Head of caudate nucleus (tissue), 42 donors: ENCODE measurements around the gene IQSEC3.
"Not testable (repeated sequence)": the region's sequence is repeated elsewhere in the genome, so short reads cannot be mapped to it uniquely, and the experiment has no call there.

Source experiments
- DNase-seq, 42 donors: peaks; one replicate each; pipeline versions ENCODE4 v3.0.0 to v3.0.0-alpha.2; 2020 to 2021; ENCODE audit warnings: mixed read lengths in 7 of 42
- intact Hi-C: fragments of 100-400 bp; cut with DNase I; formaldehyde crosslinking; loops from one replicate; pipeline ENCODE4 v1.15.0; 2022

The IQSEC3 gene

DNA sequence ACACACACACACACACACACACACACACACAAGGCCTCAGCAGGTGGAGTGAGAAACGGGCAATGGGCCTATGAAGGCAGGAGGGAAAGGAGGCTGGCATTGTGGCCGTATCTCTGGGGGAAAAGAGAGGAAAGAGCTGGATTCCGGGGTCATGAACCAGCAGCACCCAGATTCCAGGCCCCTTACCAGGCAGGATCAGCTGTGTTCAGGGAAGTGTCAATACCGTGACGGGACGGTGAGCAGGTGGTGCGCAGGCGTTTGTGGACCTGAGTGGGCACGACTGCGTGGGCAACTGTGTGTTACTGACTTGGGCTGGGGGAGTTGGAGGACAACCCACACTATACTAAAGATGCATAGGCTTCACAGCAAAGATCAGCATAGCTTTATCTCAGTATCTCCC is 9.5 kb downstream of the IQSEC3 start:
- intact Hi-C loops = not testable (repeated sequence)

DNA sequence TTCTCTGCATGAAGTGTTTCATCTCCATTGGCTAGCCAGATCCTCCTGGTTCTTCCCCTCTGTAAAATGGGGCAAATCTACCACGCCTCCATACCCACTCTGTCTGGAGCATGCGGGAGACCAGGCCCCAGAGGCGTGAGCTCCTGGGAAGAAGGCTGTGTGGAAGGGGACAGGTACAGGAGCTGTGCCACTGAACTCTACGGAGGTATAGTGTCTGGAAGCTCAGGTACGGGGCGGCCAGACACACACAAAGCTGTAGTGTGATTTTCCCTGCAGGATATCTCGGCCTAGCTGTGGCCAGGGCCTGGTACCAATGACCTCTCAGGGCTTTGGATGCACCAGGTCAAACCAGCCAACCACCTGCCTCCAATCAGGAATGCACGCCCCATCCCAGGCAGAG is 10.0 kb downstream of the IQSEC3 start:
- intact Hi-C loops = not testable (repeated sequence)
- peak in 1 of 42 donors; percentile 3 for DNase-seq

More for the DNA sequence above, 9.5 kb downstream of the IQSEC3 start:
- peak in 1 of 42 donors; percentile 15 for DNase-seq

DNA sequence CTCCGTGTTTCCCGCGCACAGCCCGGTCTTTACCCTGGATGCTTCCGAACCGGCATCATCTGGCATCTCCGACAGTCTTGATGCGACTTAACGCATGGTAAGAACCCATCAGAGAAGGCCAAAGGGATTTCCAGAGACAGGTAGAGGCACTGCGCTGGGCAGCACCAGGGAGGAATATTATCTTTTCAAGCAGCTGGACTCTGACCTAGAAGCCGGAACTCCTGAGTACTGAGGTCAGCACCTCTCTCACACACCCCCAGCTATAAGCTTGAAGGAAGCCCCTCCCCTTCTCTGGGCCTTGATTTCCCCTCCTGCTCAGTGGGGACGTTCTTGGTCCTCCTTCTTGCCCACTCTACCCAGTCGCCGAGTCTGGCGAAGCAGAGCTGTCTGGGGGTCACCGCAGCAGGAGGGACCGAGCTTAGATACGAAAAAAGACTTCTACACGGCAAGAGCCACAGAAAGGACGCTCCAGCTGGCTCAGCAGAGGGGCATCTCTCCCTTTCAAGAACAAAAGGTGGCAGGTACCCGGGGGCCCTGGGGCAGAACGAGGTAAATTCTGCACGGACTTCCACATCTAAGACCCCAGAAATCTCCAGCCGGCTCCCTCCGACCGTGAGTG is 10.6 kb downstream of the IQSEC3 start:
- intact Hi-C loops = not testable (repeated sequence)
- peak in 1 of 42 donors; percentile 9 for DNase-seq

DNA sequence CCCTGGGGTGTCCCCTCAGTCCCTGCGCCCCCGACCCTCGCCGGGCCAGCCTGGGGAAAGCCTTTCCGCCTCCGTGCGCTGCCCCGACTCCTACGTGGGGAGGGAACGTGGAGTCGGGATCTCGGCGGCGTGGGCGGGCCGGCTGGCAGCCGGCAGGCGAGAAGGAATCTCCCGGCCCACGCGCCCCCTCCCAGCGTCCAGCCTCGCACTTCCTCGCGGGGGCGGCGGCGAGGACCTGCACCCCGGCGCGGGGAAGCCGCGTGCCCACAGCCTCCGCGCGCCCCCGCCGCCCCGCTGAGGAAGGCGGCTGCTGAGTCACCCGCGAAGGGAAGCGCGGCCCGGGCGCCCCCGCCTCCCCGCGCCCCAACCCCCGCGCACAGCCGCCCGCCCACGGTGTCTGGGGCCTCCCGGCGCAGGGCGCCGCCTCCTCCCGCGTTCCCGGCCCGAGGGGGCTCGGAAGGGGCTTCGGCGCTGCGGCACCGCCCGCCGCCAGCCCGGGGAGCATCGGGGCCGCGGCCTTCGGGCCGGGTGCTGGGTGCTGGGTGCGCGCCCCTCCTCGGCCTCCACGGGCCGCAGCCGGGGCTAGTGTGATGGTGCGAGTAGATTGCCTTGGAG is 11.3 kb downstream of the IQSEC3 start:
- intact Hi-C loops = not testable (repeated sequence)
- DNase-seq = peak in 5 of 42 donors; percentile 15 to 55 (median 25)

- DNase-seq = peak in 1 of 42 donors; percentile 6
- intact Hi-C loops = no loop called here
These were observed 12.4 kb downstream of the IQSEC3 start for GRCh38 chr12:78981-79380.

- intact Hi-C loops = no loop called here
- DNase-seq = peak in 1 of 42 donors; percentile 5
These were observed 14.2 kb downstream of the IQSEC3 start for GRCh38 chr12:80681-81190.

- DNase-seq = peak in 1 of 42 donors; percentile 8
- intact Hi-C loops = no loop called here
These were observed 16.2 kb downstream of the IQSEC3 start for GRCh38 chr12:82740-83139.

DNA sequence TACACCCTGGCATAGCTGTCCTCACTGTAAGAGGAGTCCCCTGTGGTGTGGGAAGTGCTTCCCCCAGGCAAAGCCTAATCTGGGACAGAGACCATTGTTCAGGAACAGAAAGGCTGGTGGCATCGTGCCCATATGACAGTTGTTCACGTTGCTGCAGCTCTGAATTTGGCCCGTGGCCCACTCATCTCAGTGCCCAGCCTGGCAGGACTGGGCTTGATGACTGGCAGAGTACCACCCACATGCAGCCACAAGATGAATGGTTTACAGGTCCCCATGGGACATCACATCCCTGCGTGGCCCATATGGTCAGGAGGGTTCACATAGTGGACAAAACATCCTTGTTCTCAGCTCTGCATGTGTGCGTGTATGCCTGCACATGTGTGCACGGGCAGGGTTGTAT is 17.5 kb downstream of the IQSEC3 start:
- DNase-seq = peak in 10 of 42 donors; percentile 20 to 61 (median 38)
- intact Hi-C loops = no loop called here

- intact Hi-C loops = no loop called here
- DNase-seq = peak in 34 of 42 donors; percentile 4 to 63 (median 40)
These were observed 18.7 kb downstream of the IQSEC3 start for GRCh38 chr12:85191-85666.

DNA sequence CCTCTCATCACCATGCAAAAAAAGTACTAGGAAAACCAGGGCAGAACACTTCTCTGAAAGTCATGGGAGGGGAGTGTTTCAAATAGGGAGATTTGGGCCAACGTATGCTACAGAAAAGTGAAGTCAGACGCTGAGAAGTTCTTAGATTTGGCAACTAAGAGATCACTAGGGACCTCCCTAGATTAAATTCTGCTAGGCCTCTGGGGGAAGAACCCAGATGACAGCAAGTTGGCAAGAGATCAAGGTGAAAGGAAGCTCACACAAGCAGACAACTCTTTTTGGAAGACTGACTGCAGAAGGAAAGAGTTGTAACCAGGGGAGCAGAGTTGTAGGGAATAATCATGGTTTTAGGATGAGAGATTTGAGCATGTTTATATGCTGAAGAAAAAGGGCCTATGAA is 20.7 kb downstream of the IQSEC3 start:
- no peak for DNase-seq
- intact Hi-C loops = no loop called here

GRCh38 chr12:87856-88255 is 21.3 kb downstream of the IQSEC3 start:
- intact Hi-C loops = no loop called here
- DNase-seq = no peak

GRCh38 chr12:89653-90052 is 23.1 kb downstream of the IQSEC3 start:
- no peak for DNase-seq
- intact Hi-C loops = no loop called here

DNA sequence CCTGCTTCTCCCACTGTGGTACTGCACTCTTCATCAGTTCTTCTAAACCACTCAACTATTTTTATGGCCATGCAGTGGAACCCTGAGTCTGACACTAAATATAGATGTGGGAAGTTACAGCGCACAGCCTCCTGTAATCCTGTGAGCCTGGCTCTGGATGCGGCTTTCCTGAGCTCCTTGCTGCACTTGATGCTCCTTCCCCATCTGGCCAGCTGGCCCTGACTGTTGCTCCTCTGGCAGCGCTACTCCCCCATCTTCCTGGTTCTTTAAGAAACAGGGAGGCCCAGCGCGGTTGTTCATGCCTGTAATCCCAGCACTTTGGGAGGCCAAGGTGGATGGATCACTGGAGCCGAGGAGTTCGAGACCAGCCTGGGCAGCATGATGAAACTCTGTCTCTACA is 24.6 kb downstream of the IQSEC3 start:
- intact Hi-C loops = no loop called here
- DNase-seq = no peak

- intact Hi-C loops = no loop called here
- DNase-seq = no peak
These were observed 26.9 kb downstream of the IQSEC3 start for GRCh38 chr12:93266-94005.

GRCh38 chr12:96543-96942 is 30.0 kb downstream of the IQSEC3 start:
- no peak for DNase-seq
- intact Hi-C loops = no loop called here

- DNase-seq = no peak
These were observed 32.4 kb downstream of the IQSEC3 start for GRCh38 chr12:98924-99352.

GRCh38 chr12:99605-100004 is 33.0 kb downstream of the IQSEC3 start:
- intact Hi-C loops = no loop called here
- no peak for DNase-seq

More at GRCh38 chr12:98924-99352, 32.4 kb downstream of the IQSEC3 start:
- intact Hi-C loops = no loop called here

- intact Hi-C loops = no loop called here
- DNase-seq = peak in 1 of 42 donors; percentile 23
These were observed 35.7 kb downstream of the IQSEC3 start for GRCh38 chr12:101969-102878.

DNA sequence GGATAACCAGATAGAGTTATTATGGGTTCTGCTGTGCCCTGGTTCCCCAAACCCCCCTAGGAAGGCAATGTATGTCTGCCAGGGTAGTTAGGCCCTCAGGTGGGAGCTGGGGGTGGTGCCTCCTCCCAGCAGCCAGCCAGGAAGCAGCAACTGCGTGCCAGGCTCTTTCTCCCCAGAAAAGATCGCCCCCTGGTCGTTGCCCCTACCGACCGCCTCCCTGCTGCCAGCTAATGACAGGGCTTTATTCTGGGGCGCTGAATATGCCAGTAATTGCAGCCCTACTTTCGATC is 36.3 kb downstream of the IQSEC3 start:
- intact Hi-C loops = no loop called here
- no peak for DNase-seq
